Erythroblast (primary cell): Measurements from ENCODE around the gene ZNF705A.
"Not testable (repeated sequence)": the region's sequence is repeated elsewhere in the genome, so short reads cannot be mapped to it uniquely, and the experiment has no call there.

Source experiments
- GATA1 ChIP-seq: IDR thresholded peaks from 2 replicates; pipeline ENCODE4 v1.6.1; 2011; ENCODE audit warnings: low read depth, mild to moderate bottlenecking, control low read depth, low read length, moderate library complexity
- POLR2A ChIP-seq: IDR thresholded peaks from 2 replicates; pipeline ENCODE4 v1.6.1; 2011; ENCODE audit warnings: mild to moderate bottlenecking, low read length

DNA sequence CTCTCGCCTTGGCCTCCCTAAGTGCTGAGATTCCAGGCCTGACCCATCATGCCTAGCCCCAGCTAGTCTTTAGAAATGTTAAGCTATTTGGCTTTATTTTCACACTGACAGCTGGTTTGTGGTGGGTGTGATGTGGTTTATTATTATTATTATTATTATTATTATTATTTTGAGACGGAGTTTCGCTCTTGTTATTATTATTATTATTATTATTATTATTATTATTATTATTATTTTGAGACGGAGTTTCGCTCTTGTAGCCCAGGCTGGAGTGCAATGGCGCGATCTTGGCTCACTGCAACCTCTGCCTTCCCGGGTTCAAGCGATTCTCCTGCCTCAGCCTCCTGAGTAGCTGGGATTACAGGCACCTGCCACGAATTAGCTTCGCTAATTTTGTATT, 71.8 kb downstream of the ZNF705A start:
- not testable (repeated sequence) for TF ChIP-seq POLR2A, GATA1
